WI38 (cell line): ENCODE data around the gene PCLO.
"Not testable (repeated sequence)": the region's sequence is repeated elsewhere in the genome, so short reads cannot be mapped to it uniquely, and the experiment has no call there.

ENCODE experiments used
- H3K4me3 ChIP-seq: 2 replicates; pipeline ENCODE4 v1.5.1; 2011; ENCODE audit warnings: low read depth, mild to moderate bottlenecking, control low read depth, low read length
- TF ChIP-seq, protein P1 (sequence below): IDR thresholded peaks from 2 replicates; pipeline ENCODE4 v1.5.1; 2012; ENCODE audit warnings: low read depth, mild to moderate bottlenecking, control low read depth, low read length

Gene PCLO

DNA sequence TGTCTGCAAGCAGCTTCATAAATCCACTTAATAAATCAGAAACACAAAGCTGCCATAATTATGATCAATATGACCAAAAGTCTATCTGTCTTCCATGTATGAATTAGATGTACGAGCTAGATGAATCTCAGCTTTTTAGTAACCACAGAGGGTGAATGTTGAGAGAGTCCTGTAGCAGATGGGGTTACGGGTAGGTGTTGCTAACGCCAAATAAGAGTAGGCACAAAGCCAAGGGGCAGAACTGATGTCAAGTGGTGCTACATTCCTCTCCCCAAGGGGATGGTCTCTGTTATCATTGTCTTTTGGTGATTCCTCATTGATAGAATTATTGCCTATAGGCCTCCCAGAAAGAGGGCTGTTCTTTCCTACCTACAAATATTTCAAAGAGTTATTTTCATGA is 257.8 kb downstream of the PCLO start:
- no peak overlapping the region for H3K4me3 ChIP-seq
- TF ChIP-seq, protein P1, sequence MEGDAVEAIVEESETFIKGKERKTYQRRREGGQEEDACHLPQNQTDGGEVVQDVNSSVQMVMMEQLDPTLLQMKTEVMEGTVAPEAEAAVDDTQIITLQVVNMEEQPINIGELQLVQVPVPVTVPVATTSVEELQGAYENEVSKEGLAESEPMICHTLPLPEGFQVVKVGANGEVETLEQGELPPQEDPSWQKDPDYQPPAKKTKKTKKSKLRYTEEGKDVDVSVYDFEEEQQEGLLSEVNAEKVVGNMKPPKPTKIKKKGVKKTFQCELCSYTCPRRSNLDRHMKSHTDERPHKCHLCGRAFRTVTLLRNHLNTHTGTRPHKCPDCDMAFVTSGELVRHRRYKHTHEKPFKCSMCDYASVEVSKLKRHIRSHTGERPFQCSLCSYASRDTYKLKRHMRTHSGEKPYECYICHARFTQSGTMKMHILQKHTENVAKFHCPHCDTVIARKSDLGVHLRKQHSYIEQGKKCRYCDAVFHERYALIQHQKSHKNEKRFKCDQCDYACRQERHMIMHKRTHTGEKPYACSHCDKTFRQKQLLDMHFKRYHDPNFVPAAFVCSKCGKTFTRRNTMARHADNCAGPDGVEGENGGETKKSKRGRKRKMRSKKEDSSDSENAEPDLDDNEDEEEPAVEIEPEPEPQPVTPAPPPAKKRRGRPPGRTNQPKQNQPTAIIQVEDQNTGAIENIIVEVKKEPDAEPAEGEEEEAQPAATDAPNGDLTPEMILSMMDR = no peak

DNA sequence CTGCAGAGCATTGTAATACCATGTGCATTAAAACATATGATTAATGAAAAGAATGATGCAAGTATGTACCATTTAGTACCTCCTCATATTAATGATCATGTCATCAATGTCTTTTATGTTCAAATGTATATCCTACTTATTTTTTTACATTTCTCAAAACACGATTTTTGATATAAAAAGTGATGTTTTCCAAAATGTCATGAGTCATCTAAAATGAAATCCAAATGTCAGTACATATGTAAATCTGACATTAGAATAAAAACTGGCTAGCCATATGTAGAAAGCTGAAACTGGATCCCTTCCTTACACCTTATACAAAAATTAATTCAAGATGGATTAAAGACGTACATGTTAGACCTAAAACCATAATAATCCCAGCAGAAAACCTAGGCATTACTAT is 261.6 kb downstream of the PCLO start:
- H3K4me3 ChIP-seq = not testable (repeated sequence)

DNA sequence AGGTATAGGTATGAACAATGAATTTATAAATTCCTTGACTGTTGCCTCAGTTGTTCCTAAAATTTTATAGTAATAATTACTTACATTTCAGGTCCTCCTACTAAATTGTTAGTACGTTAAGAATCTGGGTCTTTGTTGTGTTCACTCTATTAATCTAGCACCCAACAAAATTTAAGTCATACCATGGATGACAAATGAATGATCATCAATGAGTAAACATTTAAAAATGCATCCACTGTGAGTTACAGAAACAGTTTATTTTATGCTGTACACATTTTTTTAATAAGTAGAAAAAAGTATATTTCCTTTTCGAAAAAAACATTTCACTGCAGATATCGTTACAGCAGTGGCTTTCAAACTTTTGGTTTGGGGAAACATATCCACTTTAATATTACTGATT is 265.2 kb downstream of the PCLO start:
- TF ChIP-seq, protein P1 = no peak
- H3K4me3 ChIP-seq = no peak overlapping the region

DNA sequence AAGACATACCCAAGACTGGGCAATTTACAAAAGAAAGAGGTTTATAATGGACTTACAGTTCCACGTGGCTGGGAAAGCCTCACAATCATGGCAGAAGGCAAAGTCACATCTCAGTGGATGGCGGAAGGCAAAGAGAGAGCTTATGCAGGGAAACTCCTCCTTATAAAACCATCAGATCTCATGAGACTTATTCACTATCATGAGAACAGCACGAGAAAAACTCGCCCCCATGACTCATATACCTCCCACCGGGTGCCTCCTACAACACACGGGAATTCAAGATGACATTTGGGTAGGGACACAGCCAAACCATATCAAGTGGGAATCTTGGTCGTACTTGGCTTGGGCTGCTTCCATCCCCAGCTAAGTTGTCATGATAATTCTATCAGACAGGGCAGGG is 268.3 kb downstream of the PCLO start:
- not testable (repeated sequence) for H3K4me3 ChIP-seq

DNA sequence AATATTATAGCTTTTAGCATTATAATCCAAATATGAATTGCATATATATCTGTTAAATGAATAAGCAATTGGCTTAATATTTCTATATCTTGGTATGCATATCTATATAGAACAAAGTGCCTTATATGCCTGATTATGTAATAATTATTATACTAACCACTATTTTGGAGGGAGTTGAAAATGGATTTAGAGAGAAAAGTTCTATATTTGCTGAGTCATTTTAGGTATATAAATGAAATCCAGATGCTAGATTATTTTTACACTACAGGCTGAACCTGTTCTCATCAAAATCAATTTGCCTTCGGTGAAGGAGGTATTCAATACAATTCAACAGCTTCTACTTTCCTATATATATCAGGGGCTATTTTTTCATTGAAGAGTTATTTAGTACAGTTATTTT is 276.4 kb downstream of the PCLO start:
- no peak overlapping the region for H3K4me3 ChIP-seq
- TF ChIP-seq, protein P1 = no peak

DNA sequence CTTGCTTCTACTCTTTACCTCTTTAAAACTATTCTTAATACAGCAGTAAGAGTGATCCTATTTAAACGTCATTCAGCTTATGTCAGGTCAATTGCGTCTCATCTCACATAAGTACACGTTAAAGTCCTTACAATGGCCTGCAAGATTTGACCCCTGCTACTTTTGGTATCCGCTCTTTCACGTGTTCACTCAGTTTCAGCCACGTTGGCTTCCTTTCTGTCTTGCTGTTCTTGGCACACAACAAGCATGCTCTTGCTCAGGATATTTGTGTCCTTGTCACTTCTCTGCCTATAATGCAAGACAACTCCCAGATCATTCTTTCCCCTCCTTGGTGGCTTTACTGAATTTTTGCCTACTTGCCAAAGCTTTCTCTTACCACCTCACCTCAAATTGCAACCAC is 296.8 kb downstream of the PCLO start:
- TF ChIP-seq, protein P1 = no peak
- H3K4me3 ChIP-seq = no peak overlapping the region

DNA sequence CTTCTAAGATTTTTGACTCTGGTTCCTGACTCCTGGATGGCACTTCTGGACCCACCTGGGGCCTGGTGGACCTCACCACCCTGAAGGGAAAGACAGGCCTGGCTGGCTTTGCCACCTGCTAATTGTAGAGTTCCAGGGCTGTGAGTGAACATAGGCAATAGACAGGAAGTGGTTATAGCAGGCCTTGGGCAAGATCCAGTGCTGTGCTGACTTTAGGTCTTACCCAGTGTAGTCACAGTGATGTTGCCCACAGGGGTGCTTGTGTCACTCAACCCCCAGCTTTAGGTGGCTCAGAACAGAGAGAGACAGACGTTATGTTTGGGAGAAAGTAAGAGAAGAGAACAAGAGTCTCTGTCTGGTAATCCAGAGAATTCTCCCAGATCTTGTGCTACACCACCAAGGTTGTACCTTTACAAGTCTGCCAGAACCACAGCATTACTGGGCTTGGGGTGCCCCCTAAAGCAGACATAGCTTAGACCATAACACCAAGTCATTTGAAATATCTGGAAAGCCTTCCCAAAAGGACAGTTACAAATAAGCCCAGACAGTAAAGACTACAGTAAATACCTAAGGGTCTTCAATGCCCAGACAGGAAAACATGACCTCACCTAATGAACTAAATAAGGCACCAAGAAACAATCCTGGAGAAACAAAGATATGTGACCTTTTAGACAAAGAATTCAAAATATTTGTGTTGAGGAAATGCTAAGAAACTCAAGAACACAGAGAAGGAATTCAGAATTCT is 303.4 kb downstream of the PCLO start:
- no peak overlapping the region for H3K4me3 ChIP-seq
- TF ChIP-seq, protein P1 = no peak

DNA sequence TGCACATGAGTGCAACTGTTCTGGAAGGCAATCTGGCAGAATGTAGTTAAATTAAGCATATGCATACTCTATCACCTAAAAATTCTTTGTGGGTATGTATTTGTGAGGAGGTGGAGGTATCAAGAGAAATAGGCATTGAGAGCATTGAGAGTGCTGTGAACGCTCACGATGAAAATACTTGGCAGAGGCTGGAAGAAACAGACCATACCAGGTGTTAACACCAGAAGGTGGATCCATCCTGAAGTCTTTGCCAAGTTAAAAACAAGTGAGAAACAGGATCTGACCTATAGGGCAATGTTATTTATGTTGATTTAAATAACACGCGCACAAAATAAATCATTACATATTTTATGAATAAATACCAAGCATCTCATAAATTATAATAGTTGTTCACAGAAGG is 311.6 kb downstream of the PCLO start:
- no peak overlapping the region for H3K4me3 ChIP-seq
- TF ChIP-seq, protein P1 = no peak
